Upper lobe of left lung (tissue), 4 donors: ENCODE data around the gene FAM204A.

Source experiments
- EP300 ChIP-seq, 4 donors: sonication (generic); formaldehyde crosslinking; IDR thresholded peaks; one replicate each; pipeline ENCODE4 v1.5.1; 2017; ENCODE audit warnings: antibody characterized with exemption in 4 of 4, control low read depth in 2 of 4
- POLR2A ChIP-seq, 4 donors: fragments of 450-650 bp; IDR thresholded peaks; one replicate each; pipeline ENCODE4 v1.5.1; 2016 to 2017; ENCODE audit warnings: antibody characterized with exemption in 4 of 4, mild to moderate bottlenecking in 2 of 4
- POLR2AphosphoS5 ChIP-seq, 2 donors: sonication (generic); formaldehyde crosslinking; IDR thresholded peaks; one replicate each; pipeline ENCODE4 v1.5.1; 2017; ENCODE audit warnings: antibody characterized with exemption in 2 of 2
- TF ChIP-seq, protein P1 (sequence below), 6 experiments: fragments of 450-650 bp in 4 of 6; fragments of 200-600 bp in 2 of 6; sonication (generic) in 2 of 6; IDR thresholded peaks; one replicate each; pipeline ENCODE4 v1.5.1; 2016 to 2019; ENCODE audit warnings: antibody characterized with exemption in 6 of 6

DNA sequence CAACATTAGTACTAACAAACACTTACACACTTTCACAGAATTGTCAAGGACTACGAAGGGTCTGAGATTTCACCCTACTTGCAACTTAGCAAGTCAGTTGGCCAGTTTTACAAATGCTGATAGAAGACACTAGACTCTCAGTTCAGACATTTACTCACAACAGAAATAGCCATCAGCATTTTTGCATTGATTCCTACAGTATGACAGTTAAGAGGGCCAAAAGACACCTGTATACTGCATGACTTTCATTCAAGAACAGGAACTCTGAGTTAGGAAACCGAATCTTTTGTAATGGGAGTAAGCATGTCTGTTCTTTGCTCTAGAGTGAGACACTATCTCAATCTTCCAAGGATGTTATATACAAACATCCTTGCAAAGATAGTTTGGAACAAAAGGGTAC lies 40.9 kb downstream of the FAM204A start:
- TF ChIP-seq POLR2A (IDR thresholded peaks at IDR 0.05) (no peak), EP300 (IDR thresholded peaks at IDR 0.05) (no peak), POLR2AphosphoS5 (IDR thresholded peaks at IDR 0.05) (no peak)
- TF ChIP-seq, protein P1, sequence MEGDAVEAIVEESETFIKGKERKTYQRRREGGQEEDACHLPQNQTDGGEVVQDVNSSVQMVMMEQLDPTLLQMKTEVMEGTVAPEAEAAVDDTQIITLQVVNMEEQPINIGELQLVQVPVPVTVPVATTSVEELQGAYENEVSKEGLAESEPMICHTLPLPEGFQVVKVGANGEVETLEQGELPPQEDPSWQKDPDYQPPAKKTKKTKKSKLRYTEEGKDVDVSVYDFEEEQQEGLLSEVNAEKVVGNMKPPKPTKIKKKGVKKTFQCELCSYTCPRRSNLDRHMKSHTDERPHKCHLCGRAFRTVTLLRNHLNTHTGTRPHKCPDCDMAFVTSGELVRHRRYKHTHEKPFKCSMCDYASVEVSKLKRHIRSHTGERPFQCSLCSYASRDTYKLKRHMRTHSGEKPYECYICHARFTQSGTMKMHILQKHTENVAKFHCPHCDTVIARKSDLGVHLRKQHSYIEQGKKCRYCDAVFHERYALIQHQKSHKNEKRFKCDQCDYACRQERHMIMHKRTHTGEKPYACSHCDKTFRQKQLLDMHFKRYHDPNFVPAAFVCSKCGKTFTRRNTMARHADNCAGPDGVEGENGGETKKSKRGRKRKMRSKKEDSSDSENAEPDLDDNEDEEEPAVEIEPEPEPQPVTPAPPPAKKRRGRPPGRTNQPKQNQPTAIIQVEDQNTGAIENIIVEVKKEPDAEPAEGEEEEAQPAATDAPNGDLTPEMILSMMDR (IDR thresholded peaks at IDR 0.05): no peak
